ENCODE results near the gene LTO1. TPM values are rescaled to one million over a fixed set of nuclear protein-coding genes. Genes with fewer than 3 reads are reported as not detected.

The LTO1 gene
- total RNA-seq, 4 donors from 2014 or later = 13.3 to 35.2 (median 22.8) TPM

DNA sequence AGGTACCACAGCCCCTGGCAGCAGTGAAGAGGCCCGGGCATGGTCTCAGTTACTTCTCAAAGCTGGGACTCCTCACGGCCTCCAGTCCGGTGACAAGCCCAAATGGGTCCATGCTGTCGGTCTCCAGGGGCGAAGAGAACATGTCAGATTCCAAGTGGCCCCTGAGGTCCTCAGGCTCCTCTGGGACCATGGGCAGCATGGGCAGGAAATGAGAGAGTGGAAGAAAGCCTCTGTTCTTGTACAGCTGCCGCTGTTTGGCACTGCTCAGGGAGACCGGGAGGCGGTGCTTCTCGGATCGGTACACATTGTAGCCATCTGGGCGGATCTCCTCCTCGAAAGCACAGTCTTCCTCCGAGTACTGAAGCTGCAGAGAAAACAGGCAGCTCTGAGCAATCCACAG lies 24.1 kb upstream of the LTO1 start:
- TF ChIP-seq, protein P1, sequence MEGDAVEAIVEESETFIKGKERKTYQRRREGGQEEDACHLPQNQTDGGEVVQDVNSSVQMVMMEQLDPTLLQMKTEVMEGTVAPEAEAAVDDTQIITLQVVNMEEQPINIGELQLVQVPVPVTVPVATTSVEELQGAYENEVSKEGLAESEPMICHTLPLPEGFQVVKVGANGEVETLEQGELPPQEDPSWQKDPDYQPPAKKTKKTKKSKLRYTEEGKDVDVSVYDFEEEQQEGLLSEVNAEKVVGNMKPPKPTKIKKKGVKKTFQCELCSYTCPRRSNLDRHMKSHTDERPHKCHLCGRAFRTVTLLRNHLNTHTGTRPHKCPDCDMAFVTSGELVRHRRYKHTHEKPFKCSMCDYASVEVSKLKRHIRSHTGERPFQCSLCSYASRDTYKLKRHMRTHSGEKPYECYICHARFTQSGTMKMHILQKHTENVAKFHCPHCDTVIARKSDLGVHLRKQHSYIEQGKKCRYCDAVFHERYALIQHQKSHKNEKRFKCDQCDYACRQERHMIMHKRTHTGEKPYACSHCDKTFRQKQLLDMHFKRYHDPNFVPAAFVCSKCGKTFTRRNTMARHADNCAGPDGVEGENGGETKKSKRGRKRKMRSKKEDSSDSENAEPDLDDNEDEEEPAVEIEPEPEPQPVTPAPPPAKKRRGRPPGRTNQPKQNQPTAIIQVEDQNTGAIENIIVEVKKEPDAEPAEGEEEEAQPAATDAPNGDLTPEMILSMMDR (IDR thresholded peaks at IDR 0.05; ENCODE audit: low read depth) = no peak

DNA sequence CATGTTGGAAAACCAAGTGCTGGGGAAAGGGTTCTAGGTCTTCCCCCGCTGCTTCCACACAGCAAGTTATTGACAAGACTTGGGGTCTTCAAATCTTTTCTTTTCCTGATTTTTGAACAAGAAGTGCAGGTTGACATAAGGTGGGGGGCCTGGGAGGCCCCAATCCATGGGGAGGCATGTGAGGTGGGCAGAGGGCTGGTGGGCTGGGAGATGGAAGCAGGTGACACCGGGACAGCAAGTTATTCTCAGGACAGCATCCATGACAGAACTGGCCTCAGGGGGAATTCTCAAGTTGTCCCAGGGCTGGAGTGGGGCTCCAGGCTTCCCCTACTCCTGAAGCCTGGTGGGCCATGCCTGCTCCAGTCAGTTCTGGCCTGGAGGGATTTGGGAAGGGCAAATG lies 23.2 kb upstream of the LTO1 start:
- TF ChIP-seq, protein P1 (IDR thresholded peaks at IDR 0.05; ENCODE audit: low read depth) = no peak

DNA sequence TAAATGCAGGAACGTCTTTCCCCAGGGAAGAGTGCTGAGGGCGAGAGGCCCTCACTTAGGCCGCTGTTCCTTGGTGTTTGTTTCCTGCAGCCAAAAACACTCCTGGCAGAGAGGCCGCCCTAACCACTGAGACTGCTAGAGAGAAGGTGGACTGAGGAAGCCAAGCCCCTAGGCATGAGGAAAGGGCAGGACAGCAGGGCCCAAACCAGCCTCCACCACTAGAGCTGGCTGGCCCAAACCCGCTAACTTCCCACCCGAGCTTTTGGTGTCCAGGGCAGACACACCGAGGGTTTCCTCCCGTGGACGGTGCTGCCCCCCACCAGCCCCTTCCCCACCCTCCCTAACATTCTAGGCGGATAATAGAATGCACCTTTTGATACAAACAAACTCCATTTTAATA lies 22.7 kb upstream of the LTO1 start:
- TF ChIP-seq, protein P1 (IDR thresholded peaks at IDR 0.05; ENCODE audit: low read depth) = no peak

DNA sequence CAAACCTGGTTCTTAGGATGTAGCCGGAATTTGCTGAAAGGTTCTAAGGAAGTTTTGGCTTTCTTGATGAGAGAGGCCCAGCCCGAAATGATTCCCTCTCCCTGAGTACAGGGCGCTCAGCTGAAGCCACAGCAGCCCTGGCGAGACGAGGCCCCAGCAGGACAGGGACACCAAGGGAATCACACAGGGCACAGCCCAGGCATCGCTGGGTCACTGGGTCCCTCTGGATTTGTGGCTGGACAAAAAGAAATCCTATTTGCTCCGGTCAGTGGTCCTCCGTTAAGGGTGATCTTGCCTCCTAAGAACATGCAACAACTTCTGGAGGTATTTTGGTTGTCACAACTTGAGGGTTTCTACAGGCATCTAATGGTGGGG lies 22.3 kb upstream of the LTO1 start:
- TF ChIP-seq, protein P1 (IDR thresholded peaks at IDR 0.05; ENCODE audit: low read depth) = no peak

DNA sequence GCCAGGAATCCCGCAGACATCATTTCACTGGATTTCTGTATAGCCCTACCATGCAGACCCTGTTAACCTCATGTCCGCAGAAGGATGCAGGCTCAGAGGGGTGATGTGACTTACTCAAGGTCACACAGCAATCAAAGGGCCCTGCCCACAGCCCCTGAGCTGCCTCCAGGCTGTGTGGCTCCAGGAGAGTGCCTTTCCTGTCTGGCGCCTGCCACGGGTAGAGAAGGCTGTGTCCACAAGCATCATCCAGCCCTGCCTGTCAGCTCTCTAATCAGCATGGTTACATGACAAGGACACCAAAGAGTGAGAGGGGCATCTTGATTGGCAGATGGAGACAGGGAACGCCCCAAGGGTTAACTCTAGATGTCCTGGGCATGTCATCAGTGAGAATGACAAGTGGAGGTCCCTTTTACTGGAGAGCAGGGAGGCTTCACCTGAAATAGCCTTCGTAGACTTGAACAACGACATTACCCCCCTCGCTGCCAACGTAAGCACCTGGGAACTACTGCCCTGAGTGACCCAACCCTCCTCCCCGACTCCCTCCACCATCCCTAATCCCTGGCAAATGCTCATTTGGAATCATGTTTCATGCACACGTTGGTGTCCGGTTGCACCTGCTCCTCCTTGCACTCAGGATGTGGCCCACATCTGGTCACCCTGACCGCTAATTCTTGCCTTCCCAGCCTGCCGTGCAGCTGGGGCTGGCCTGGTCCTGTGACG lies 21.8 kb upstream of the LTO1 start:
- TF ChIP-seq, protein P1 (IDR thresholded peaks at IDR 0.05; ENCODE audit: low read depth) = no peak

DNA sequence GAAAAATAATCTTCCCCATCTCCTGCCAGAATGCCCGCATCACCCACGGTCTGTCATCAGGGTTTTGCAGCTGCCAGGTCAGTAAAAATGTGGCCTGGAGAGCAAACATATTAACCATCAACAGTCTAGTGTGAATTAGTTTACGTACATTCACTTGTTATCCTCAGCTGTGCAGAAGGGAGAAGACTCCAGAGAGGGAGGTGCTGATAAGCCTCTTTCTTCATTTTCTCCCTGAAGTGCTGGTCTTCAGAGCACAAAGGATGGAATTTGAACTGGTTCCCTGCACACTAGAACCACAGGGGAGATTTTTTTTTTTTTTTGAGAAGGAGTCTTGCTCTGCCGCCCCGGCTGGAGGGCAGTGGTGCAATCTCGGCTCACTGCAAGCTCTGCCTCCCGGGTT lies 20.4 kb upstream of the LTO1 start:
- TF ChIP-seq, protein P1 (IDR thresholded peaks at IDR 0.05; ENCODE audit: low read depth) = no peak

DNA sequence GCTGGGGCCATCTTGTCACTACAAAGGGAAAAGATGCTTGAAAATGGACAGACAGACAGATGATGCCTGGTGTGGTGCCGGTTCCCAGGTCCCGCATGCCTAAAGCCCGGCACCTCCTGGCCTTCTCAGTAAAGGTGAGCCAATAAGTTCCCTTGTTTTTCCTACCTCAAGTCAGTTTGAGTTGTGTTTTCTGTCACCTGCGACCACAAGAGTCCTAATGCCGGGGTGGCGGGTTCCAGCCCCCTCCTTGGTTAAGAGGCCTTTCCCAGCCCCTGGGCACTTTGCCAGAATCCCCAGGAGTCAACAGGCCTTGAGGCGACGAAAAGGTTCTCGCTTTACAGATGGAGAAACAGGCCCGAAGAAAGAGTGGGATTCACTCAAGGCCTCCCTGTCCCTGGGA lies 19.6 kb upstream of the LTO1 start:
- TF ChIP-seq, protein P1 (IDR thresholded peaks at IDR 0.05; ENCODE audit: low read depth) = no peak
